Hepatocyte (in vitro differentiated cells): ENCODE data around the gene APOL1. TPM values are rescaled to one million over a fixed set of nuclear protein-coding genes. Genes with fewer than 3 reads are reported as not detected.
"Not testable (repeated sequence)": the region's sequence is repeated elsewhere in the genome, so short reads cannot be mapped to it uniquely, and the experiment has no call there.

Source experiments
- DNase-seq: peaks from one replicate; pipeline ENCODE4 v3.0.0-alpha.2; 2016; ENCODE audit warnings: low spot score
- H2AFZ ChIP-seq: fragments of 200-600 bp; sonication (generic); 2 replicates; pipeline ENCODE4 v1.6.0; 2016; ENCODE audit warnings: antibody characterized with exemption, mild to moderate bottlenecking
- H3K27ac ChIP-seq: fragments of 200-600 bp; sonication (generic); 2 replicates; pipeline ENCODE4 v1.5.1; 2016; ENCODE audit warnings: mild to moderate bottlenecking
- H3K27me3 ChIP-seq: fragments of 200-600 bp; sonication (generic); 2 replicates; pipeline ENCODE4 v1.6.1; 2016
- H3K36me3 ChIP-seq: fragments of 200-600 bp; sonication (generic); replicated peaks from 2 replicates; pipeline ENCODE4 v1.5.1; 2016; ENCODE audit warnings: low read depth; ENCODE audit not compliant: insufficient read depth
- H3K4me1 ChIP-seq: fragments of 200-600 bp; sonication (generic); 2 replicates; pipeline ENCODE4 v1.5.1; 2016; ENCODE audit warnings: mild to moderate bottlenecking, moderate library complexity; ENCODE audit not compliant: insufficient read depth
- H3K4me2 ChIP-seq: fragments of 200-600 bp; sonication (generic); 2 replicates; pipeline ENCODE4 v1.6.0; 2016
- H3K4me3 ChIP-seq: fragments of 200-600 bp; sonication (generic); 2 replicates; pipeline ENCODE4 v1.5.1; 2016; ENCODE audit warnings: mild to moderate bottlenecking
- H3K79me2 ChIP-seq: fragments of 200-600 bp; sonication (generic); 2 replicates; pipeline ENCODE4 v1.6.0; 2017; ENCODE audit warnings: mild to moderate bottlenecking
- H3K9me2 ChIP-seq: fragments of 200-600 bp; sonication (generic); replicated peaks from 2 replicates; pipeline ENCODE4 v1.6.0; 2017; ENCODE audit warnings: mild to moderate bottlenecking; ENCODE audit not compliant: insufficient read depth
- H3K9me3 ChIP-seq: fragments of 200-600 bp; sonication (generic); 2 replicates; pipeline ENCODE4 v1.5.1; 2016; ENCODE audit warnings: low read depth, mild to moderate bottlenecking
- H4K20me1 ChIP-seq: fragments of 200-600 bp; sonication (generic); 2 replicates; pipeline ENCODE4 v1.6.0; 2016; ENCODE audit warnings: mild to moderate bottlenecking; ENCODE audit not compliant: insufficient read depth, poor library complexity, severe bottlenecking
- EZH2 ChIP-seq: fragments of 200-600 bp; sonication (generic); IDR thresholded peaks from 2 replicates; pipeline ENCODE4 v1.6.1; 2016; ENCODE audit warnings: antibody characterized with exemption, mild to moderate bottlenecking, borderline replicate concordance
- EZH2phosphoT487 ChIP-seq: fragments of 200-600 bp; sonication (generic); IDR thresholded peaks from one replicate; pipeline ENCODE4 v1.6.1; 2018; ENCODE audit warnings: antibody characterized with exemption, mild to moderate bottlenecking, low read depth, moderate library complexity; ENCODE audit not compliant: unreplicated experiment, severe bottlenecking
- WGBS: methylation state at CpG from one replicate; pipeline ENCODE4 v1.1.6; 2016; ENCODE audit warnings: low lambda C conversion rate; ENCODE audit errors: missing lambda C conversion rate; 5-methylcytosine and 5-hydroxymethylcytosine counted together
- polyA plus RNA-seq: library from polyadenylated mRNA; unstranded; fragments of >200 nt; fragmentation: Nextera tagmentation; extraction: Ambion mirVana; gene quantifications from 2 replicates; pipeline ENCODE4 v1.2.1, GENCODE V29; 2016
- total RNA-seq: library from RNA; depleted of rRNA; stranded (reverse); fragments of >200 nt; gene quantifications from 2 replicates; pipeline ENCODE4 v1.2.3, GENCODE V29; 2014
- TF ChIP-seq, protein P1 (sequence below): fragments of 200-600 bp; sonication (generic); IDR thresholded peaks from 2 replicates; pipeline ENCODE4 v1.5.1; 2016; ENCODE audit warnings: antibody characterized with exemption, mild to moderate bottlenecking; ENCODE audit not compliant: poor library complexity

Gene APOL1
- total and polyA plus RNA-seq, 2 experiments from 2014 or later, result 6.4 to 7.3 TPM

DNA sequence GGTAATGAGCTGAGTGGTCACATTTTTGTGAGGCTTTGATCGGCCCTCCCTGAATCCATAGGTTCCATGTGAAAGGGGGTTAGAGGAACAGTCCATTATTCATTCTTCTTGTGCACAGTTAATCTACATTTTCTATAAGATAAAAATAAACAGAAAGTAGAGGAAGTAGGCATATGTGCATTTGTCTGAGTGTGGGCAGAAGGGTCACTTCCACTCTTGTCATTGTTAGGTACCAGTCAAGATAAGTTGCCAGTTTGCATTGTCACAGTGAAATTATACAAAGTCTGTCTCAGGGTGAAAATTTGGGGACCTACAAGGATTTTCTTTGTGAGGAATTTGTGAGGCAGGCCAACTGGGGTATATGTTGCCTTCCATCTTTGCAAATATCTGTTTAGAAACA lies 46.7 kb upstream of the APOL1 start:
- 94% methylated on average over 1 of the region's 1 CpG for WGBS
- Histone ChIP-seq H3K4me2 (no peak overlapping the region), H3K36me3 (no peaks in the 10 kb centered on the region), H3K4me1 (peaks cover 18% of the 10 kb centered on the region), H4K20me1 (no peaks in the 10 kb centered on the region), H3K27ac (no peak overlapping the region), H3K27me3 (no peaks in the 10 kb centered on the region), H2AFZ (no peak overlapping the region), H3K9me2 (no peaks in the 10 kb centered on the region), H3K79me2 (no peaks in the 10 kb centered on the region), H3K4me3 (no peak overlapping the region), H3K9me3 (no peaks in the 10 kb centered on the region)
- no peak for TF ChIP-seq EZH2phosphoT487
- TF ChIP-seq, protein P1, sequence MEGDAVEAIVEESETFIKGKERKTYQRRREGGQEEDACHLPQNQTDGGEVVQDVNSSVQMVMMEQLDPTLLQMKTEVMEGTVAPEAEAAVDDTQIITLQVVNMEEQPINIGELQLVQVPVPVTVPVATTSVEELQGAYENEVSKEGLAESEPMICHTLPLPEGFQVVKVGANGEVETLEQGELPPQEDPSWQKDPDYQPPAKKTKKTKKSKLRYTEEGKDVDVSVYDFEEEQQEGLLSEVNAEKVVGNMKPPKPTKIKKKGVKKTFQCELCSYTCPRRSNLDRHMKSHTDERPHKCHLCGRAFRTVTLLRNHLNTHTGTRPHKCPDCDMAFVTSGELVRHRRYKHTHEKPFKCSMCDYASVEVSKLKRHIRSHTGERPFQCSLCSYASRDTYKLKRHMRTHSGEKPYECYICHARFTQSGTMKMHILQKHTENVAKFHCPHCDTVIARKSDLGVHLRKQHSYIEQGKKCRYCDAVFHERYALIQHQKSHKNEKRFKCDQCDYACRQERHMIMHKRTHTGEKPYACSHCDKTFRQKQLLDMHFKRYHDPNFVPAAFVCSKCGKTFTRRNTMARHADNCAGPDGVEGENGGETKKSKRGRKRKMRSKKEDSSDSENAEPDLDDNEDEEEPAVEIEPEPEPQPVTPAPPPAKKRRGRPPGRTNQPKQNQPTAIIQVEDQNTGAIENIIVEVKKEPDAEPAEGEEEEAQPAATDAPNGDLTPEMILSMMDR, result no peak
- TF ChIP-seq EZH2, result no peak
- DNase-seq, result no peak

DNA sequence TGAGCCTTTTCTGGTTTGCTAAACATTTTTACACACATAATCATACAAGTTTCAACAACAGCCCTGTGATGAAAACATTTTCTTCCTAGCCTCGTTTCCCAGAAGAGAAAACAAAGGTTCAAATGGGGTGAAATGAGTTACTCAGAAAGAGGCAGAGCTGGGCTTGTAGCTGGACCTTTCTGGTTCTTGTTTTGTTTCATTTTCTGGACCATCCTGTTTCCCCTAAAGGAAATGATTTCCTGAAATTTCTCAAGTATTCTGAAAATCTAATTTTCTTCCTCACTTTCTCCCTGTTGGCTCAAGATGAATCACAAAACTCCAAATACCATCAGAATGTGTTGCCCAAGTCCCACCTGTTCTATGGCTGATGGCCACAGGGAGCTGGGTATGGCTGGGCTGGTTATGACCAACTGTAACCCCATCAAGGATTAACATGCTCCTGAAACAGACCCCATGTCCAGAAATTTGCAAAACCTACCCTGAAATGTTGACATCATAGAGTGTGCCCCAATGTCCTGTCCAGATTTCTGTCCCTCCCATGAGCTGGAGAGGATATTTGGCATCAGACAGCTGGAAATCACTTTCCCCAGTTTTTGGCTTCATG lies 44.7 kb upstream of the APOL1 start:
- Histone ChIP-seq H3K27me3 (no peaks in the 10 kb centered on the region), H3K4me2 (no peak overlapping the region), H3K36me3 (no peaks in the 10 kb centered on the region), H3K27ac (no peak overlapping the region), H2AFZ (no peak overlapping the region), H3K79me2 (no peaks in the 10 kb centered on the region), H4K20me1 (no peaks in the 10 kb centered on the region), H3K9me3 (no peaks in the 10 kb centered on the region), H3K4me3 (no peak overlapping the region), H3K9me2 (no peaks in the 10 kb centered on the region), H3K4me1 (no peaks in the 10 kb centered on the region)
- no peak for DNase-seq
- WGBS, result 71% methylated on average over 1 of the region's 1 CpG
- TF ChIP-seq EZH2phosphoT487 (no peak), EZH2 (no peak)
- TF ChIP-seq, protein P1, result no peak

DNA sequence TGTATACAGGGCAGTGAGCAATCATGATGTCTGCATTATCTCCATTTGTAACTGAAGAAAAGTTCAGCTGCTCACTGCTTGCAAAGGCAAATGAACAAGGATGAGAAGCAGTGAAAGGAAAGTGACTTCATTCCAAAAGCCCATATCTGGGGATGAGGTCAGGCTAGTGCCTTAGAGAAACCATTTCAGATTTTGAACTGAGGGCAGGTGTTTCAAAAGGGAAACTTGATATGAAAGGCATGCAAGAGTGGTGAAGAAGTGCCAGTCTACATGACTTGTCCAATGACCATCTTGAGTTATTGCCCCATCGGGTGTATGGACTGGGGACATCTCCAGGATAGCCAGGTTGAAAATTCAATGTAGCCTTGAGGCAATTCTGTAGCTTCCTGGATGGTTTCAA lies 44.0 kb upstream of the APOL1 start:
- Histone ChIP-seq H3K9me3 (no peaks in the 10 kb centered on the region), H3K4me2 (no peak overlapping the region), H4K20me1 (no peaks in the 10 kb centered on the region), H3K4me3 (no peak overlapping the region), H3K4me1 (no peaks in the 10 kb centered on the region), H3K79me2 (no peaks in the 10 kb centered on the region), H2AFZ (no peak overlapping the region), H3K27ac (no peak overlapping the region), H3K27me3 (no peaks in the 10 kb centered on the region), H3K36me3 (no peaks in the 10 kb centered on the region), H3K9me2 (no peaks in the 10 kb centered on the region)
- 96% methylated on average over 1 of the region's 1 CpG for WGBS
- no peak for DNase-seq
- TF ChIP-seq, protein P1, result no peak
- no peak for TF ChIP-seq EZH2phosphoT487

DNA sequence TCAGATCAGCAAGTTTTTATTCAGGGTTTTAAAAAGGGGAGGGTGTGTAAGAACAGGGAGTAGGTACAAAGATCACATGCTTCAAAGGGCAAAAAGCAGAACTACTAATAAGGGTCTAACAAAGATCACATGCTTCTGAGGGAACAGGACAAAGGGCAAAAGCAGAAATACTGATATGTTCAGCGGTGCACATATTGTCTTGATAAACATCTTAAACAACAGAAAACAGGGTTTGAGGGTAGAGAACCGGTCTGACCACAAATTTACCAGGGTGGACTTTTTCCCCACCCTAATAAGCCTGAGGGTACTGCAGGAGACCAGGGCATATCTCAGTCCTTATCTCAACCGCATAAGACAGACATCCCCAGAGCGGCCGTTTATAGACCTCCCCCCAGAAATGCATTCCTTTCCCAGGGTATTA lies 43.4 kb upstream of the APOL1 start:
- not testable (repeated sequence) for H3K36me3 ChIP-seq, DNase-seq, H3K27me3 ChIP-seq, H3K79me2 ChIP-seq, H3K4me3 ChIP-seq, H3K4me2 ChIP-seq, H3K4me1 ChIP-seq, H4K20me1 ChIP-seq, H3K9me2 ChIP-seq, H3K9me3 ChIP-seq, H3K27ac ChIP-seq, H2AFZ ChIP-seq
- 67% methylated on average over 5 of the region's 5 CpGs for WGBS
